GM21528 (cell line): ENCODE data around the gene PMPCA.

Experiments
- ATAC-seq: cut with Tn5 transposase; IDR thresholded peaks from one replicate; pipeline ENCODE4 v1.9.1; 2021; ENCODE audit warnings: mild to moderate bottlenecking, moderate library complexity; ENCODE audit not compliant: unreplicated experiment, low FRiP score

Gene PMPCA

DNA sequence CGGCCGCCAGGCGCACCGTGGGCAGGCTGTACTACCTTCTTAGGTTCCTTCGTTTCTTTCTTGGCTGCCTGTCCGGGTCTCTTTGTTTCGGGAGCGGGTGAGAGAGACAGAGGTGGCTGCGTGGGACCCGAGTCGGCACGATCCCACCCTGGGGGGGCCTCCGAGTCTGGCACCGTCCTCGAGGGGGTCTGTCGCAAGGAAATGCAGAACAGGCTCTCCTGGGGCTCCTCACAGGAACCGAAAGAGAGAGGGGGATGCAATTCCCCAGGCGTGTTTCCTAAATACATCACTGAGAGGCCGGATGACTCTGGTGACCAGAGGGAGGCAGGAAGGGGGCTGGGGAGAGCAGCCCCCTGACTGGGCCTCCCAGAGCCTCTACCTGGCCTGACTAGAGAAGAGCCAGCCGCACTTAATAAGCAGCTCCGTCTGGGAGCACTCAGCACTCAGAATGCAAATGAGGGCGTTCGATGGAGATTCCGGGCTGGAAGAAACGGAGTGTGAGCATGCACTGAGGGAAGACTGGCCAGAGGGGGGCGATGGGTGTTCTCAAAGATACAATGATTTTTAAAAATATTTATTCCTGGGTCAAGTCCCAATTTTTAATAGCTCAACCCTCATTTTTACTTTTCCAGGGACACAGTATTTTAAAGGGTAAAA is 40.9 kb downstream of the PMPCA start:
- no peak for ATAC-seq

GRCh38 chr9:136453326-136453725 is 42.9 kb downstream of the PMPCA start:
- ATAC-seq = no peak

GRCh38 chr9:136454026-136454796 is 43.8 kb downstream of the PMPCA start:
- ATAC-seq = no peak

DNA sequence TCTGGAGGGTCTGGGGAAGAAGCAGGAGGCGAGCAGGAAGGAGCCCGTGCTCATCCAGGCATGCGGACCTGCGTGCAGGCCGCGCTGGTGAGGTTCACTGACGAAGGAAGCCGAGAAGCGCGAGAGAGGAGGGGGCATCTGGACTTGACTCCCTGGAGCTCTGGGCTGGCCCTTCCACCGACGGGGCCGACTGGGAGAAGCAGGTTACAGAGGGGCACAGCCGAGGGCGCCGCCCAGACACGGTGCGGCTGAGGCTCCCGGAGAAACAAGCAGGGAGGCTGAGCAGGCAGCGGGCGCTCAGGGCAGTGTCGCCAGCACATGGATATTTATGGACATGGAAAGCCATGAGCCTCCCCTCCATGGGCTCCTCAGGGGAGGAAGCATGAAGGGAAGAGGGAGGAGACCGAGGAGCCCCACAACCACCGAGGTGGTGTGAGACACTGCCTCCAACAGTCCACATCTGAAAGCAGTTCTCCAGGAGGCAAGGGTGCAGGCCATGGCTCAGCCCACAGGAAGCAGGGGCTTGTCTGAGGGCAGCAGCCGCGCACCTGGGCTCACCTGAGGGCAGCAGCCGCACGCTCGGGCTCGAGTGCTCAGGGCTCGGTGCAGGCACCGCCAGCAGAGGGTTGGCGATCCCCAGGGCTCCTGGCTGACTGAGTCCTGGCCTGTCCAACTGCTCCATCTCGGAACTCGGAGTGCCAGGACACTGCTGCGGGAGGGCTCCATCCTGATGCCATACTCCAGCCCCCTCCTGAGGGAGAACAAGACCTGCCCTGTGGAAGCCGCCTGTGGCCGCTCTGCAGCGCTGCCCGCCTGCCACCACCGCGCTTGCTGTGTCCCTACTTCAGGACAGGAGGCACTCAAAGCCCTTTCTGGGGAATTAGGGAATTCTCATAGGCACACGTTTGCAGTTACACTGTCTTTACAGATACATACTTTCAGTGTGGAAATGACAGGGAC is 44.9 kb downstream of the PMPCA start:
- ATAC-seq = no peak

- no peak for ATAC-seq
These were observed 45.8 kb downstream of the PMPCA start for GRCh38 chr9:136456258-136456657.

DNA sequence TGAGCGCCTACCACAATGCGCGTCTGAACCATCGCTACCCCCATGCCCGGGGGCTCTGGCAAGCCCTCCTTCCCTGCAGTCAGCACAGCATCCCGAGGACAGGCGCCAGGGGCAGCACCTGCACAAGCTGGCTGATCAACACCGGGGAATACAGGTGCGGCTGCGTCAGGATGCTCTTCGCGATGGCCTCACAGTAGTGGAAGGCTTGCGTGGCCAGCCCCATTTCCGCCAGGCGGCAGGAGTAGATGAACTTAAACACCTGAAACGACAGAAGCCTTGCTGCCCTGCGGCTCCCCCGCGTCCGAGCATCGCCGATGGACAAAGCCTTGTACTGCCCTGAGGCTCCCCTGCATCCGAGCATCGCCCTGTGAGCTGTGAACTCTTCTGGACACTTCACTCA is 46.9 kb downstream of the PMPCA start:
- no peak for ATAC-seq

- ATAC-seq = no peak
These were observed 49.0 kb downstream of the PMPCA start for GRCh38 chr9:136459425-136459824.

DNA sequence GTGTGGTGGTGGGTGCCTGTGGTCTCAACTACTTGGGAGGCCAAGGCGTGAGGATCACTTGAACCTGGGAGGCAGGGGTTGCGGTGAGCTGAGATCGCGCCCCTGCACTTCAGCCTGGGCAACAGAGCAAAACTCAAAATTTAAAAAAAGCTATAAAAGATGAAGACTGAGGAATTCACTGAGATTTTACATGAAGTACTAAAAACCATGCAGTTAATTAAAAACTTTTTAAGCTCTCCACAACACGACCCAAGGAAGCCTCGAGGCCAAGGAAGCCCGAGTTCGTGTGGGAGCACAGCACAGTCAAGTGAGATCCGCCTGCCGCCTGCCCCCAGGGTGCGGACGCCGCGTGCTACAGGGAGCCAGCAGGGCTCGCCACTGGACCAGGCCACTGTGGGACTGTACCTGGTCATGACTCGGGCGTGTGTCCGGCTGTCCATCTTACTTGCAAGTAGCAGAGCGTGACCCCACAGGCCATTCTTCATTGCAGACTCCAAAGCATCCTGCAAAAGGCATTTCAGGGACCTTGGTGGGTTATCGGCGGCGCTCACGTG is 50.4 kb downstream of the PMPCA start:
- ATAC-seq = no peak

- ATAC-seq = no peak
These were observed 52.2 kb downstream of the PMPCA start for GRCh38 chr9:136462664-136463063.

DNA sequence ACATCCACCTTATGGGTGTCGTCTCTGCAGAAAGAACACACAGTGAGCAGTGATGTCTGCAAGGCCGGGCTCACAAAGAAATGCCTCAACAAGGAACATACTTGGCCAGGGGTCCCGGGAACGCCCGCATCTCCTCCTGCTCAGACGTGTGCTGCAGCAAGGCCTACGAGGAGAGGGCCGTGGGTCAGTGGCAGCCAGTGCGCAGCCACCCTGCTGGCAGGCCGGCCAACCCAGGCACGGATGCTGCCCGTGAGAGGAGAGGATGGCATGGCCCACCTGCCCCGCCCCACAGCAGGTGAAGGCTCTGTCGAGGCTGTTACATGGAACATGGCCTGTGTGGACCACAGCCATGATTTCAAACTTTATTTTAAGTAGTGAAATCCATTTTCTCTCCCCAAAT is 53.1 kb downstream of the PMPCA start:
- no peak for ATAC-seq

DNA sequence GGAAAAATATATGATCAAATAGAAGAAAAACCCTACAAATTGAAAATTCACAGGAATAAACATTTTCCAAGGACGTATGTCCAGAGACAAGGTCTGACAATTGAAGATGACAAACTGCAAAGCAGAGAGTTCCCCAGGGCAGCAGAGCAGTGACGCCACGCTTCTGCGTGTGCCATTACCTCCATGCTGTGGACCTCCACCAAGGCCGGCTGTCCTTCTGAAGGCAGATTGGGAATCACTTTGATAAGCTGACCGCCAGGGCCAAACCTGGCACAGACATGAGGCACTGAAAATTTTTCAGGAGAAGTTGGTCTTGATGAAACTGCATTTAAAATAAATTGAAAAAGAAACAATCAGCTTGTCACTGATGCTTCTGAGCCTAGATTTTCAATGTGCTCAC is 53.8 kb downstream of the PMPCA start:
- ATAC-seq = no peak

DNA sequence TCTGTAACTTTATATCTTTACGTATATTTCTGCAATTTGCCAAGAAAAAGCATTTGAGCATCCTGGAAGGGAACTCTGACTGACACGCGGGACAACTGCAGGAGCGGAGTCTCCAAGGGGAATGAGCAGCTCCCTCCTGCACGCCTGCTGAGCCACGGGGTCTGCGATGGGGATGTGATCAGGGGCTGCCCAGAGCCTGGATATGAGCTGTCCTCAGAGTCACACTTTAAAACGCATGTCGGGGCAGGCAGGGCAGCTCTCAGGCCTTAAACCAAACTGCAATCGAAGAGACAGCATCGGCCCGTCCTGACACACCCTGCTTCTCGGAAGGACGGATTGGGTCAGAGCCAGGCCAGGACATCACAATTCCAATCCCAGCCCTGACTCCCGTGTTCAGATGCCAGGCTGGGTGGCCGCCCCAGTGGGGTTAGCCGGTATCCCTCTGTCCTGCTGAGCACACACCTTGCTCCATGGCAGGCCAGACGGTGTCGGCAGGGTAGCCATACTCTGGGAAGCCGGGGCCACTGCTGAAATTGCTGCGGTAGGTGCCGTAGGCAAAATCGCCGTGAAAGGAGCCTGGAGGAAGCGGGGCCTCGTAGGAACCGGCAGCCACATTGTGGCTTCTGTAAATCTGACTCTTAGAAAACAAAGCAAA is 55.2 kb downstream of the PMPCA start:
- ATAC-seq = no peak

DNA sequence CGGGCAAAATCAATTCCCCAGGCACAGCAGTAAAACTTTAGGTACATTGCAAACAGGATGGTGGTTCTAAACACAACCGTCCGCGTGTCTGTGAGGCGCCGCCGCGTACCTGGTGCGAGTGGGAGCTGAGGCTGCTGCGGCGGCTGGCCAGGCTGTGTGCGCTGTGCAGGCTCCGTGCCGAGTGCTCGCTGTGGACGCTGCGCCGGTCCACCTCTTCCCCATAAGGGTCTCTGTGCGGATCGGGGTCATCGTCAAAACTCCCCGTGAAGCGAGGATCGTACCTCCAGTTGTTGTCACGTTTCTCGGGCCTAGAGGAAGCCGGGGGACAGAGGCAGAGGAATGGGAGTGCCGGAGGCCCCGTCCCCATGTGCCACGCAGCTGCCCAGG is 55.7 kb downstream of the PMPCA start:
- no peak for ATAC-seq

GRCh38 chr9:136467766-136468165 is 57.3 kb downstream of the PMPCA start:
- ATAC-seq = no peak

DNA sequence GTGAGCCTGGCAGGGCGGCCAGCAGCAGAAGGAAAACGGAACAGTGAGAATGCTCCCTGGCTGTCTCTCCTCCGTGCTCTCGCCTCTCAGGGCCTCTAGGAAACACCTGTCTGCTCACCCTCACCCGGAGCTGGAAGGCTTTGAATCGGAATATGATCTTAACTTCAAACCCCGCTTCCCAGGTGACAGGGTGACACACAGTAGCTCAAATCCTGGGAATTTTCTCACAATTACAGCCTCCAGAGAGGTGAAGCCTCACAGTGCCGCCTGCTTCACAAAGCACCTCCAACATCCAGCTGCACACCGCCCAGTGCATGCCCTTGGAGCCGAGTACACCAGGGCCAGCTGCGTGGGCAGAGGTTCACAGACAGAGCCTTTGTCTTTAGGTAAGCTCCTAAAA is 59.9 kb downstream of the PMPCA start:
- ATAC-seq = no peak

- ATAC-seq = no peak
These were observed 60.5 kb downstream of the PMPCA start for GRCh38 chr9:136470792-136471469.

DNA sequence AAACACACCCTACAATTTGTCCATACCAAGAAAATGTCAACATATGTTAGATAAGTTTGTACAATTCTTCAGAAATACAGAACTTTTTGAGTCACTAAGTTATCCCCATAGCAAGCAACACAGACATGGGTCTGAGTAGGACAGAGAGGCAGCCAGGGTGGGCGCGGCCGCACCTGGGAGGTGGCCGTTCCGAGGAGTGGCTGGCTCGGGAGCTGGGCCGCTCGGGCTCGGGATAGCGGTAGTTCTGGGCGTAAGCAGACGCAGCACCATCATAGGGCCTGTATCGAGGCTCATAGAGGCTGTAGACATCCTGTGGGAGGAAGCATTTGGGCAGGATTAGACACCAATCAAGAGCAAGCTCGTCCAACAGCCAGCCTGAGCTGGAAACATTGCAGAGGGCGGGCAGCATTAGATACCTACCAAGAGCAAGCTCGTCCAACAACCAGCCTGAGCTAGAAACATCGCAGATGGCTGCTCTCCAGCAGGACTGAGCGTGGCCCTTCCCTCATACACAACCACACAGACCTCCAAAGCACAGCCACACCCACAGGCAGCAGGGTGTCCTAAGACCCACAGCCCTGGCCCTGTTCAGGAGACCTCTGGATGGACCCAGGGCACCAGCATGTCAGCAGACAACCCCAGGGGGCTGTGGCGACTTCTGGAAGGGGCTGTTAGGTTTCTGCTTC is 61.5 kb downstream of the PMPCA start:
- no peak for ATAC-seq

GRCh38 chr9:136472640-136473353 is 62.3 kb downstream of the PMPCA start:
- no peak for ATAC-seq

DNA sequence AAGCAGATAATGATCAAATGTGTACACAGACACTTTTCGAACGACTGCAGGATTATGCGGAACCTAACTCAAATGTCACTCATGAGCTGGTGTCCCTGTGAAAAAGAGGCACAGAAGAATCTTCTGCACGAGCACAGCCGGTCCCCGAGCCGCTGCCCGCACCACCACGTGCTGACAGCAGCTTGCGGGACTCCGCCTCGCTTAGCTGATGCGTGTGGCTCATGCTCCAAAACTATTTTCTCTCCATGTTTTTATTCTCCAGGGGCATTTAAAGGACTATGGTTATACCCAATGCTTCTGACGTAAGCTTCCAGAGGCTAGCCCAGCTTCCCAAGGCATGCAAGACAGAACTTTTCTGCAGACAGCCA is 62.9 kb downstream of the PMPCA start:
- ATAC-seq = no peak
